ENCODE results near the gene NKD1.

The NKD1 gene

GRCh38 chr16:50538411-50539052, 9.7 kb upstream of the NKD1 start:
- no peak for FAIRE-seq

GRCh38 chr16:50539053-50539695, 9.0 kb upstream of the NKD1 start:
- no peak for FAIRE-seq

GRCh38 chr16:50539822-50540710, 8.1 kb upstream of the NKD1 start:
- FAIRE-seq, result no peak

GRCh38 chr16:50540711-50541007, 7.5 kb upstream of the NKD1 start:
- no peak for FAIRE-seq

GRCh38 chr16:50542703-50543102, 5.5 kb upstream of the NKD1 start:
- no peak for FAIRE-seq

GRCh38 chr16:50546125-50546524, 2.1 kb upstream of the NKD1 start:
- no peak for FAIRE-seq

GRCh38 chr16:50547340-50548124, 664 bp upstream of the NKD1 start:
- no peak for FAIRE-seq

- no peak for FAIRE-seq
Observed at GRCh38 chr16:50548909-50549560, 839 bp downstream of the NKD1 start.

GRCh38 chr16:50549561-50549915, 1.3 kb downstream of the NKD1 start:
- FAIRE-seq, result no peak

GRCh38 chr16:50550035-50550434, 1.8 kb downstream of the NKD1 start:
- no peak for FAIRE-seq

GRCh38 chr16:50550866-50551641, 2.9 kb downstream of the NKD1 start:
- FAIRE-seq, result no peak

- FAIRE-seq, result no peak
Observed at GRCh38 chr16:50552476-50553101, 4.4 kb downstream of the NKD1 start.

- FAIRE-seq, result no peak
Observed at GRCh38 chr16:50553182-50553710, 5.0 kb downstream of the NKD1 start.

GRCh38 chr16:50553731-50554360, 5.7 kb downstream of the NKD1 start:
- no peak for FAIRE-seq

- FAIRE-seq, result no peak
Observed at GRCh38 chr16:50555269-50555875, 7.2 kb downstream of the NKD1 start.

- no peak for FAIRE-seq
Observed at GRCh38 chr16:50555952-50556673, 7.9 kb downstream of the NKD1 start.

GRCh38 chr16:50557046-50557445, 8.8 kb downstream of the NKD1 start:
- FAIRE-seq, result no peak

- no peak for FAIRE-seq
Observed at GRCh38 chr16:50558913-50559312, 10.7 kb downstream of the NKD1 start.

- FAIRE-seq, result no peak
Observed at GRCh38 chr16:50559342-50559741, 11.1 kb downstream of the NKD1 start.
